WTC11 (cell line): Measurements from ENCODE around the gene DHRS7B. TPM values are rescaled to one million over a fixed set of nuclear protein-coding genes. Genes with fewer than 3 reads are reported as not detected.

Experiments
- ATAC-seq: fragments of 200-7000 bp; cut with Tn5 transposase; 2 replicates; pipeline ENCODE4 v1.10.0; 2021; ENCODE audit warnings: mild to moderate bottlenecking, moderate library complexity
- CTCF ChIA-PET: fragments of 300-600 bp; sonication (Branson Sonifier 250); formaldehyde crosslinking; loops from one replicate; lab custom pipeline; 2021; ENCODE audit warnings: antibody characterized with exemption; lab: Charles Lee
- POLR2A ChIA-PET: fragments of 350-600 bp; sonication (Branson Sonifier 250); formaldehyde crosslinking; loops from one replicate; lab custom pipeline; 2021; ENCODE audit warnings: antibody characterized with exemption; lab: Charles Lee
- DNase-seq: peaks from one replicate; pipeline ENCODE4 v3.0.0; 2021; ENCODE audit warnings: low spot score
- H3K27ac Mint-ChIP-seq: 2 replicates; pipeline ENCODE4 v1.8.0; 2021; ENCODE audit warnings: mixed read lengths
- H3K27me3 Mint-ChIP-seq: 2 replicates; pipeline ENCODE4 v1.8.0; 2021; ENCODE audit warnings: low read depth, mild to moderate bottlenecking, moderate library complexity, mixed read lengths
- H3K36me3 Mint-ChIP-seq: 2 replicates; pipeline ENCODE4 v1.8.0; 2021; ENCODE audit warnings: mixed read lengths
- H3K4me1 Mint-ChIP-seq: 2 replicates; pipeline ENCODE4 v1.8.0; 2022; ENCODE audit warnings: mixed read lengths
- H3K4me3 Mint-ChIP-seq: 2 replicates; pipeline ENCODE4 v1.8.0; 2021; ENCODE audit warnings: mild to moderate bottlenecking, moderate library complexity, mixed read lengths
- H3K9me3 Mint-ChIP-seq: 2 replicates; pipeline ENCODE4 v1.8.0; 2021; ENCODE audit warnings: mixed read lengths
- AFF4 ChIP-seq: sonication (generic); formaldehyde crosslinking; IDR thresholded peaks from 2 replicates; pipeline ENCODE4 v1.8.1; 2023; ENCODE audit warnings: mild to moderate bottlenecking, missing genetic modification reagents, borderline replicate concordance
- CDX4 ChIP-seq: fragments of 250-450 bp; sonication (Bioruptor Pico); IDR thresholded peaks from 2 replicates; pipeline ENCODE4 v1.9.0; 2021; ENCODE audit warnings: moderate library complexity, mild to moderate bottlenecking, inconsistent platforms, borderline replicate concordance
- EMX1 ChIP-seq: fragments of 250-450 bp; sonication (Bioruptor Pico); IDR thresholded peaks from 2 replicates; pipeline ENCODE4 v1.8.0; 2021; ENCODE audit warnings: mild to moderate bottlenecking
- ESRRA ChIP-seq: sonication (generic); formaldehyde crosslinking; IDR thresholded peaks from 2 replicates; pipeline ENCODE4 v1.8.1; 2022; ENCODE audit warnings: mild to moderate bottlenecking, missing genetic modification reagents, borderline replicate concordance
- FOXP4 ChIP-seq: sonication (generic); formaldehyde crosslinking; IDR thresholded peaks from 2 replicates; pipeline ENCODE4 v1.8.0; 2022; ENCODE audit warnings: mild to moderate bottlenecking, missing genetic modification reagents
- GABPB1 ChIP-seq: sonication (generic); formaldehyde crosslinking; IDR thresholded peaks from 2 replicates; pipeline ENCODE4 v1.8.1; 2023; ENCODE audit warnings: mild to moderate bottlenecking, missing genetic modification reagents
- GRHL2 ChIP-seq: fragments of 250-450 bp; sonication (Bioruptor Pico); IDR thresholded peaks from 2 replicates; pipeline ENCODE4 v1.8.0; 2022; ENCODE audit warnings: mild to moderate bottlenecking, moderate library complexity; ENCODE audit not compliant: insufficient replicate concordance, severe bottlenecking
- HMGA2 ChIP-seq: fragments of 250-450 bp; sonication (Bioruptor Pico); IDR thresholded peaks from 2 replicates; pipeline ENCODE4 v1.4.0; 2021; ENCODE audit warnings: mild to moderate bottlenecking, moderate library complexity
- MAX ChIP-seq: sonication (generic); formaldehyde crosslinking; IDR thresholded peaks from 2 replicates; pipeline ENCODE4 v1.8.0; 2022; ENCODE audit warnings: mild to moderate bottlenecking, missing genetic modification reagents
- MXD4 ChIP-seq: fragments of 250-450 bp; sonication (Bioruptor Pico); IDR thresholded peaks from 2 replicates; pipeline ENCODE4 v1.8.0; 2021; ENCODE audit warnings: mild to moderate bottlenecking, moderate library complexity, borderline replicate concordance
- NFATC4 ChIP-seq: fragments of 250-450 bp; sonication (Bioruptor Pico); IDR thresholded peaks from 2 replicates; pipeline ENCODE4 v1.9.0; 2021; ENCODE audit warnings: mild to moderate bottlenecking
- NR1H2 ChIP-seq: sonication (generic); formaldehyde crosslinking; IDR thresholded peaks from 2 replicates; pipeline ENCODE4 v1.9.0; 2021; ENCODE audit warnings: mild to moderate bottlenecking, moderate library complexity, missing genetic modification reagents
- NR2C2 ChIP-seq: sonication (generic); formaldehyde crosslinking; IDR thresholded peaks from 2 replicates; pipeline ENCODE4 v1.8.0; 2022; ENCODE audit warnings: mild to moderate bottlenecking, missing genetic modification reagents
- PREB ChIP-seq: sonication (generic); formaldehyde crosslinking; IDR thresholded peaks from 2 replicates; pipeline ENCODE4 v1.8.1; 2022; ENCODE audit warnings: mild to moderate bottlenecking, missing genetic modification reagents, moderate library complexity, borderline replicate concordance
- TEAD1 ChIP-seq: sonication (generic); formaldehyde crosslinking; IDR thresholded peaks from 2 replicates; pipeline ENCODE4 v1.8.0; 2022; ENCODE audit warnings: mild to moderate bottlenecking, missing genetic modification reagents
- USF2 ChIP-seq: sonication (generic); formaldehyde crosslinking; IDR thresholded peaks from 2 replicates; pipeline ENCODE4 v1.8.1; 2023; ENCODE audit warnings: mild to moderate bottlenecking, missing genetic modification reagents, moderate library complexity
- ZNF219 ChIP-seq: sonication (generic); formaldehyde crosslinking; IDR thresholded peaks from 2 replicates; pipeline ENCODE4 v1.8.0; 2023; ENCODE audit warnings: missing genetic modification reagents, mild to moderate bottlenecking, borderline replicate concordance
- total RNA-seq: library from RNA; stranded (reverse); gene quantifications from 3 replicates; pipeline ENCODE4 v1.2.3, GENCODE V29; 2021

The DHRS7B gene
- total RNA-seq, 1 experiment from 2014 or later, result 15.6 TPM

- Mint-ChIP-seq H3K36me3 (no peaks in the 10 kb centered on the region), H3K4me3 (no peak overlapping the region), H3K9me3 (no peaks in the 10 kb centered on the region), H3K27ac (no peak overlapping the region), H3K4me1 (no peaks in the 10 kb centered on the region), H3K27me3 (no peaks in the 10 kb centered on the region)
- POLR2A ChIA-PET, result no interaction called here
- ATAC-seq (no peak), DNase-seq (no peak)
- CTCF ChIA-PET, result interaction anchor here (0.5 to 0.6 kb wide), 2 partner anchors 74 to 123 kb away, joined by 3 to 4 read pairs; partner anchors contain the start of gene USP22
- no peak for TF ChIP-seq FOXP4 (CRISPR knock-in tag)
- no peak for TF ChIP-seq AFF4
- TF ChIP-seq MXD4 (CRISPR knock-in tag), result no peak
- TF ChIP-seq PREB (CRISPR knock-in tag), result no peak
These were observed 39.3 kb downstream of the DHRS7B start for GRCh38 chr17:21165922-21166594.

GRCh38 chr17:21166595-21167210 is 39.9 kb downstream of the DHRS7B start:
- CTCF ChIA-PET, result interaction anchor here (0.6 kb wide), 1 partner anchor 73 kb away, joined by 3 read pairs; no protein-coding TSS in a partner anchor

GRCh38 chr17:21167303-21167702 is 40.5 kb downstream of the DHRS7B start:
- no peaks in the 10 kb centered on the region for H3K27me3 Mint-ChIP-seq
- ChIA-PET CTCF (interaction anchor here (0.8 kb wide), 1 partner anchor 48 kb away, joined by 3 read pairs; no protein-coding TSS in a partner anchor), POLR2A (interaction anchor here (0.6 kb wide), 1 partner anchor 37 kb away, joined by 5 read pairs; no protein-coding TSS in a partner anchor)
- no peaks in the 10 kb centered on the region for H3K4me1 Mint-ChIP-seq
- no peak for DNase-seq
- no peaks in the 10 kb centered on the region for H3K36me3 Mint-ChIP-seq
- no peak overlapping the region for H3K27ac Mint-ChIP-seq
- H3K9me3 Mint-ChIP-seq, result no peaks in the 10 kb centered on the region
- TF ChIP-seq HMGA2, result no peak
- no peak overlapping the region for H3K4me3 Mint-ChIP-seq
- no peak for ATAC-seq

More at GRCh38 chr17:21166595-21167210, 39.9 kb downstream of the DHRS7B start:
- TF ChIP-seq NFATC4 (CRISPR knock-in tag) (no peak), MAX (no peak), EMX1 (CRISPR knock-in tag) (no peak)
- TF ChIP-seq, all 79 proteins: peak for 0
- Mint-ChIP-seq H3K27ac (no peak overlapping the region), H3K9me3 (no peaks in the 10 kb centered on the region), H3K27me3 (no peaks in the 10 kb centered on the region), H3K4me1 (no peaks in the 10 kb centered on the region), H3K36me3 (no peaks in the 10 kb centered on the region), H3K4me3 (no peak overlapping the region)
- ATAC-seq (no peak), DNase-seq (no peak)
- POLR2A ChIA-PET, result interaction anchor here (0.6 kb wide), 1 partner anchor 37 kb away, joined by 5 read pairs; no protein-coding TSS in a partner anchor

- POLR2A ChIA-PET, result no interaction called here
- Mint-ChIP-seq H3K27ac (no peak overlapping the region), H3K27me3 (no peaks in the 10 kb centered on the region), H3K4me3 (no peak overlapping the region), H3K9me3 (no peaks in the 10 kb centered on the region), H3K36me3 (peaks cover 7% of the 10 kb centered on the region), H3K4me1 (no peaks in the 10 kb centered on the region)
- DNase-seq, result no peak
- no peak for ATAC-seq
- CTCF ChIA-PET, result no interaction called here
- TF ChIP-seq GRHL2 (CRISPR knock-in tag) (no peak), ESRRA (CRISPR knock-in tag) (no peak), TEAD1 (CRISPR knock-in tag) (no peak), MXD4 (CRISPR knock-in tag) (no peak), ZNF219 (no peak), USF2 (CRISPR knock-in tag) (no peak), NR1H2 (CRISPR knock-in tag) (no peak), GABPB1 (CRISPR knock-in tag) (no peak), CDX4 (CRISPR knock-in tag) (no peak), NR2C2 (CRISPR knock-in tag) (no peak)
These were observed 41.7 kb downstream of the DHRS7B start for GRCh38 chr17:21168555-21168865.
